Measurements from ENCODE around the gene PANK1. TPM values are rescaled to one million over a fixed set of nuclear protein-coding genes. Genes with fewer than 3 reads are reported as not detected.

The PANK1 gene
- total and polyA plus RNA-seq, 2 of the 8 experiments (the other 6 are each of a cell fraction or from before 2014, with no cell fraction given): 18.5 to 40.4 TPM

- TF ChIP-seq SAP30 (IDR thresholded peaks at IDR 0.05; ENCODE audit: insufficient read depth, insufficient replicate concordance, low read length): no peak
- TF ChIP-seq HDAC6 (IDR thresholded peaks at IDR 0.05; ENCODE audit: low read depth, low read length): no peak
- no peak for TF ChIP-seq ZNF274 (IDR thresholded peaks at IDR 0.05; ENCODE audit: borderline replicate concordance, extremely low read depth, low read length)
- TF ChIP-seq RAD21 (IDR thresholded peaks at IDR 0.05 in 1 of 2, conservative IDR thresholded peaks at IDR 0.05 in 1 of 2; ENCODE audit: low read depth in 2 of 2, low read length in 2 of 2): no peak
- TF ChIP-seq CBX8 (IDR thresholded peaks at IDR 0.05; ENCODE audit: borderline replicate concordance, low read depth, low read length): no peak
- no peak for TF ChIP-seq CHD7 (IDR thresholded peaks at IDR 0.05; ENCODE audit: insufficient replicate concordance, low read length)
Measured at GRCh38 chr10:89613582-89613981, 31.5 kb downstream of the PANK1 start (continued).

Measured in H1 (cell line).